ENCODE data around the gene CXCL14.

The CXCL14 gene

DNA sequence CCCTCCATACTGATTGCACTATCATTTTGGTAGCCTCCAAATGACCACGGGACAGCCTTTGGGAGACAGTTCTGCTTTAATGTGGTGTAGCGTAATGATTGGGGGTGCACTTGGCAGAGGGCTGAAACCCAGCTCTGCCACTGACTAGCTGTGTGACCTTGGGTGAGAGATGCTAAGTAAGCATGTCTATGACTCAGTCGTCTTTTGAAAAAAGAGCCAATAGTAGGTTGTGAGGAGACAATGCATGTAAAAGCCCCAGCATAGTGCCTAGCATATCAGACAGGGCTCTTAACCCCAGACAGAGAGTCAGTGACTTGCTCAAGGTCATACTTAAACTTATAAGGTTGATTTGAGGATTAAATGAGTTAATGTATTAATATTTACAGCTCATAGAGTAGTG is 18.0 kb upstream of the CXCL14 start:
- Histone ChIP-seq H3K27me3 (ENCODE audit: control insufficient read depth in 3 of 3, insufficient read depth in 3 of 3, low read depth in 1 of 3, low read length in 3 of 3) (no peaks in the 10 kb centered on the region), H2BK12ac (ENCODE audit: low read length) (no peak overlapping the region), H4K8ac (ENCODE audit: low read depth, low read length) (no peak overlapping the region), H3K18ac (ENCODE audit: low read length) (no peak overlapping the region), H3K4me3 (ENCODE audit: low read length in 2 of 2) (no peak overlapping the region), H3K9ac (ENCODE audit: low read depth, low read length, poor library complexity) (no peak overlapping the region), H3K4me2 (ENCODE audit: insufficient read depth, low read length, poor library complexity, severe bottlenecking) (no peak overlapping the region), H2BK5ac (ENCODE audit: low read length) (no peak overlapping the region), H3K23ac (ENCODE audit: low read depth, low read length, poor library complexity) (no peak overlapping the region), H3K27ac (replicated peaks; ENCODE audit: low read length) (no peak overlapping the region), H4K91ac (ENCODE audit: low read depth, low read length, poor library complexity) (no peak overlapping the region), H3K9me3 (replicated peaks in 1 of 2; ENCODE audit: control insufficient read depth in 2 of 2, insufficient read depth in 1 of 2, low read depth in 1 of 2, low read length in 2 of 2) (no peaks in the 10 kb centered on the region), H2BK15ac (ENCODE audit: low read length) (no peak overlapping the region), H3K36me3 (replicated peaks in 1 of 2; ENCODE audit: control insufficient read depth in 2 of 2, insufficient read depth in 2 of 2, low read length in 2 of 2) (no peaks in the 10 kb centered on the region), H3K79me1 (ENCODE audit: low read depth, low read length) (no peaks in the 10 kb centered on the region), H2AK5ac (ENCODE audit: low read depth, low read length) (no peak overlapping the region), H3K4me1 (ENCODE audit: control insufficient read depth in 2 of 2, insufficient read depth in 1 of 2, low read depth in 1 of 2, low read length in 2 of 2) (peaks cover 0 to 4% of the 10 kb centered on the region in 2 donors), H2BK120ac (ENCODE audit: low read depth, low read length) (no peak overlapping the region), H3K4ac (ENCODE audit: low read length) (no peak overlapping the region), H3K14ac (ENCODE audit: low read length) (no peak overlapping the region), H2AFZ (ENCODE audit: low read length) (no peak overlapping the region)
- DNase-seq (ENCODE audit: low spot score) = no peak
- WGBS, 2 donors (ENCODE audit: extremely low coverage in 2 of 2, insufficient read length in 2 of 2, insufficient replicate concordance in 1 of 2) = no CpG with 5 or more reads among the region's 3 CpGs

DNA sequence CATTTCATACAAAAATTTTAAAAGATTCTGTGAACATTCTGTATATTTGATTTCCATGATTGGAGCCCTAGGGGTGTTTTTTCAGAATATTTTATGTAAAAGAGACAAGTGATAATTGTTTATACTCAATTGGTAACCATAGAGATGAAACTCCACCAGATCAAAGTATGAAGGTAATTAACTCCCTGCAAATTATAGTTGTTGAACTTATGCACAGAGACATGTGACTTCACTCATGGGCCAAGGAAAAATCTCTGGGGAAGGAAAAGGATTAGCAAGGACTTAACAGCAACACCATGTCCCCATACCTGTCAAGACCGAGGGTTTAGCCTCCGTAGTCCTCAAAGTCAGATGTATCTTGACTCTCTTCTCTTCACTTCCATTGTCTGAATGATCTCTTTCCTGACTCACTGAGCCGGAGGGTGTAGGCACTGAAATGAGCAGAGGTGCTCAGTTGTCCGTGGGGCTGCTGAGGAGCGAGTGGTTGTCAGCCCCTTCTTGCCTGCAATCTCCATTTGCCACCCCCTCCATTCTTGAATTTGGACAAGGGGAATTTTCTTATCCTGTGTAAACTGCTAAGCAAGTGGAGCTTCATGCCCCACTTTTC is 17.5 kb upstream of the CXCL14 start:
- peaks cover 0 to 4% of the 10 kb centered on the region in 2 donors for H3K4me1 ChIP-seq (ENCODE audit: control insufficient read depth in 2 of 2, insufficient read depth in 1 of 2, low read depth in 1 of 2, low read length in 2 of 2)
- H4K8ac ChIP-seq (ENCODE audit: low read depth, low read length) = no peak overlapping the region
- H2BK5ac ChIP-seq (ENCODE audit: low read length) = no peak overlapping the region
- H2BK120ac ChIP-seq (ENCODE audit: low read depth, low read length) = no peak overlapping the region
- H3K18ac ChIP-seq (ENCODE audit: low read length) = no peak overlapping the region
- H2BK12ac ChIP-seq (ENCODE audit: low read length) = no peak overlapping the region
- no CpG with 5 or more reads among the region's 5 CpGs for WGBS, 2 donors (ENCODE audit: extremely low coverage in 2 of 2, insufficient read length in 2 of 2, insufficient replicate concordance in 1 of 2)
- no peak overlapping the region for H3K23ac ChIP-seq (ENCODE audit: low read depth, low read length, poor library complexity)
- H3K79me1 ChIP-seq (ENCODE audit: low read depth, low read length) = no peaks in the 10 kb centered on the region
- no peak overlapping the region for H3K4ac ChIP-seq (ENCODE audit: low read length)
- H3K4me3 ChIP-seq (ENCODE audit: low read length in 2 of 2) = no peak overlapping the region
- H3K14ac ChIP-seq (ENCODE audit: low read length) = no peak overlapping the region
- no peak overlapping the region for H2AFZ ChIP-seq (ENCODE audit: low read length)
- no peak overlapping the region for H3K27ac ChIP-seq (replicated peaks; ENCODE audit: low read length)
- H3K36me3 ChIP-seq (replicated peaks in 1 of 2; ENCODE audit: control insufficient read depth in 2 of 2, insufficient read depth in 2 of 2, low read length in 2 of 2) = no peaks in the 10 kb centered on the region
- no peak overlapping the region for H2BK15ac ChIP-seq (ENCODE audit: low read length)
- H3K27me3 ChIP-seq (ENCODE audit: control insufficient read depth in 3 of 3, insufficient read depth in 3 of 3, low read depth in 1 of 3, low read length in 3 of 3) = no peaks in the 10 kb centered on the region
- no peak overlapping the region for H4K91ac ChIP-seq (ENCODE audit: low read depth, low read length, poor library complexity)
- no peak for DNase-seq (ENCODE audit: low spot score)
- no peak overlapping the region for H3K4me2 ChIP-seq (ENCODE audit: insufficient read depth, low read length, poor library complexity, severe bottlenecking)
- H3K9me3 ChIP-seq (replicated peaks in 1 of 2; ENCODE audit: control insufficient read depth in 2 of 2, insufficient read depth in 1 of 2, low read depth in 1 of 2, low read length in 2 of 2) = no peaks in the 10 kb centered on the region
- H3K9ac ChIP-seq (ENCODE audit: low read depth, low read length, poor library complexity) = no peak overlapping the region
- no peak overlapping the region for H2AK5ac ChIP-seq (ENCODE audit: low read depth, low read length)

DNA sequence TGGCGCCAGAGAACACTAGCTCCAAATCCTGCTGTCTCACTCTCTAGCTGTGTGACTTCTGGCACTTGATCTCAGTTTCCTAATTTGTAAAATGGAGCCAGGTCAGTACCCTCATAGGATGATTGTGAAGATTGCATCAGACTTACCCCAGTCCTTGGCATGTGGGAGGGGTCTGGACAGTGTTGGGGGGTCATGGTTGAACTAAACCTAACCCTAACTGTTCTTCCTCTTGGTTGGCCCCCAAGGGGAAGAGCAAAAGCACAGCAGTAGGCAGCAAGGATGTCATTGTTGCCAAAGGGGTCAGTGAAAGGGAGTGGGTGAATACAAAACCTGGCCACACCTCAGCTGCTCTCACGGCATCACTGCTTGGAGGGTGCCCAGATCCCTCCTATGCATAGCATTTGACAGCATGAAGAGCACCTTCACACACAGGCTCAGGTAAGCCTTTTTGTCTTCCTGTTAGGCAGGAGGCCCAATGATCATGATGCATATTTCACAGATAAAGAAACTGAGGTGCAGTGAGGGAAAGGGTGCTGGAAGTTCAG is 15.7 kb upstream of the CXCL14 start:
- Histone ChIP-seq H3K4me3 (ENCODE audit: low read length in 2 of 2) (no peak overlapping the region), H2BK5ac (ENCODE audit: low read length) (no peak overlapping the region), H3K4me2 (ENCODE audit: insufficient read depth, low read length, poor library complexity, severe bottlenecking) (no peak overlapping the region), H3K4me1 (ENCODE audit: control insufficient read depth in 2 of 2, insufficient read depth in 1 of 2, low read depth in 1 of 2, low read length in 2 of 2) (peaks cover 0 to 7% of the 10 kb centered on the region in 2 donors), H3K14ac (ENCODE audit: low read length) (no peak overlapping the region), H3K9ac (ENCODE audit: low read depth, low read length, poor library complexity) (no peak overlapping the region), H2BK12ac (ENCODE audit: low read length) (no peak overlapping the region), H3K18ac (ENCODE audit: low read length) (no peak overlapping the region), H2BK15ac (ENCODE audit: low read length) (no peak overlapping the region), H3K79me1 (ENCODE audit: low read depth, low read length) (no peaks in the 10 kb centered on the region), H3K9me3 (replicated peaks in 1 of 2; ENCODE audit: control insufficient read depth in 2 of 2, insufficient read depth in 1 of 2, low read depth in 1 of 2, low read length in 2 of 2) (no peaks in the 10 kb centered on the region), H2AK5ac (ENCODE audit: low read depth, low read length) (no peak overlapping the region), H2BK120ac (ENCODE audit: low read depth, low read length) (no peak overlapping the region), H3K23ac (ENCODE audit: low read depth, low read length, poor library complexity) (no peak overlapping the region), H4K91ac (ENCODE audit: low read depth, low read length, poor library complexity) (no peak overlapping the region), H3K27ac (replicated peaks; ENCODE audit: low read length) (no peak overlapping the region), H3K27me3 (ENCODE audit: control insufficient read depth in 3 of 3, insufficient read depth in 3 of 3, low read depth in 1 of 3, low read length in 3 of 3) (no peaks in the 10 kb centered on the region), H2AFZ (ENCODE audit: low read length) (no peak overlapping the region), H4K8ac (ENCODE audit: low read depth, low read length) (no peak overlapping the region), H3K4ac (ENCODE audit: low read length) (no peak overlapping the region), H3K36me3 (replicated peaks in 1 of 2; ENCODE audit: control insufficient read depth in 2 of 2, insufficient read depth in 2 of 2, low read length in 2 of 2) (no peaks in the 10 kb centered on the region)
- no CpG with 5 or more reads among the region's 2 CpGs for WGBS, 2 donors (ENCODE audit: extremely low coverage in 2 of 2, insufficient read length in 2 of 2, insufficient replicate concordance in 1 of 2)
- DNase-seq (ENCODE audit: low spot score) = no peak

DNA sequence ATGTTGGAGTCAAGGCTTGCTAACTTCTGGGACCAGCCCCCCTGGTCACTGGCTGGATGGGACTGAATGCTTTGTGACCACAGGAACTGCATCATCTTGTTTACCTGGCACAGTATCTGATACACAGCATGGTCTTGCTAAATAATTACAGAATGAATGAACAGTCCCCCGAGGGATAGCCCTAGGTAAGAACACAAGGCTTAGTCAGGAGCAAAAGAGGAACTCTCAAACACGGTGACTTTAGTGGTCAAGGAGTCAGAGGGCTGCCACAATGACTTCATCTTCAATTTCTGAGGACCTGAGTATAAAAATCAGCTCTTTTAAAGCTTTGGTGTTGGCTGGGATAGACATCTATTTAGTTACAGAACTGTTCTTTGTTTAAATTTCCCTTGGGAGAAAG is 15.1 kb upstream of the CXCL14 start:
- no peak overlapping the region for H3K4me2 ChIP-seq (ENCODE audit: insufficient read depth, low read length, poor library complexity, severe bottlenecking)
- H3K36me3 ChIP-seq (replicated peaks in 1 of 2; ENCODE audit: control insufficient read depth in 2 of 2, insufficient read depth in 2 of 2, low read length in 2 of 2) = no peaks in the 10 kb centered on the region
- H3K4ac ChIP-seq (ENCODE audit: low read length) = no peak overlapping the region
- H3K27me3 ChIP-seq (ENCODE audit: control insufficient read depth in 3 of 3, insufficient read depth in 3 of 3, low read depth in 1 of 3, low read length in 3 of 3) = peaks cover 0 to under 1% (median 0%) of the 10 kb centered on the region in 3 experiments
- no peak overlapping the region for H4K8ac ChIP-seq (ENCODE audit: low read depth, low read length)
- no CpG with 5 or more reads among the region's 2 CpGs for WGBS, 2 donors (ENCODE audit: extremely low coverage in 2 of 2, insufficient read length in 2 of 2, insufficient replicate concordance in 1 of 2)
- H3K27ac ChIP-seq (replicated peaks; ENCODE audit: low read length) = no peak overlapping the region
- no peak overlapping the region for H2AFZ ChIP-seq (ENCODE audit: low read length)
- no peak for DNase-seq (ENCODE audit: low spot score)
- H2BK15ac ChIP-seq (ENCODE audit: low read length) = no peak overlapping the region
- no peak overlapping the region for H3K4me3 ChIP-seq (ENCODE audit: low read length in 2 of 2)
- H2BK120ac ChIP-seq (ENCODE audit: low read depth, low read length) = no peak overlapping the region
- no peak overlapping the region for H2BK5ac ChIP-seq (ENCODE audit: low read length)
- H3K4me1 ChIP-seq (ENCODE audit: control insufficient read depth in 2 of 2, insufficient read depth in 1 of 2, low read depth in 1 of 2, low read length in 2 of 2) = peaks cover 0 to 7% of the 10 kb centered on the region in 2 donors
- no peak overlapping the region for H2BK12ac ChIP-seq (ENCODE audit: low read length)
- H3K79me1 ChIP-seq (ENCODE audit: low read depth, low read length) = no peaks in the 10 kb centered on the region
- H3K18ac ChIP-seq (ENCODE audit: low read length) = no peak overlapping the region
- H4K91ac ChIP-seq (ENCODE audit: low read depth, low read length, poor library complexity) = no peak overlapping the region
- H3K9me3 ChIP-seq (replicated peaks in 1 of 2; ENCODE audit: control insufficient read depth in 2 of 2, insufficient read depth in 1 of 2, low read depth in 1 of 2, low read length in 2 of 2) = no peaks in the 10 kb centered on the region
- no peak overlapping the region for H2AK5ac ChIP-seq (ENCODE audit: low read depth, low read length)
- H3K14ac ChIP-seq (ENCODE audit: low read length) = no peak overlapping the region
- no peak overlapping the region for H3K9ac ChIP-seq (ENCODE audit: low read depth, low read length, poor library complexity)
- no peak overlapping the region for H3K23ac ChIP-seq (ENCODE audit: low read depth, low read length, poor library complexity)

Measured in neuronal stem cell (in vitro differentiated cells).